OCI-M2 (cell line): Measurements from ENCODE around the gene ABCC10.
"Not testable (repeated sequence)": the region's sequence is repeated elsewhere in the genome, so short reads cannot be mapped to it uniquely, and the experiment has no call there.

ENCODE experiments used
- DNase-seq: peaks from one replicate; lab custom pipeline; 2025; ENCODE audit not compliant: unreplicated experiment; lab: John Stamatoyannopoulos, UW

Gene ABCC10

DNA sequence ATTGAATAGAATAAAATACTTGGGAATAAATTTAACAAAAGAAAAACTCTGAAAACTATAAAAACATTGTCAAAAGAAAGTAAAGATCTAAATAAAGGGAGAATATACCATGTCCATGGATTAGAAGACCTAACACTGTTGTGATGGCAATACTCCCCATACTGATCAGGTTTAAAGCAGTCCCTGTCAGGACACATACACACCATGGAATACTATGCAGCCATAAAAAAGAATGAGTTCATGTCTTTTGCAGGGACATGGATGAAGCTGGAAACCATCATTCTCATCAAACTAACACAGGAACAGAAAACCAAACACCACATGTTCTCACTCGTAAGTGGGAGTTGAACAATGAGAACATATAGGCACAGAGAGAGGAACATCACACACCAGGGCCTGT lies 16.6 kb upstream of the ABCC10 start:
- not testable (repeated sequence) for DNase-seq

DNA sequence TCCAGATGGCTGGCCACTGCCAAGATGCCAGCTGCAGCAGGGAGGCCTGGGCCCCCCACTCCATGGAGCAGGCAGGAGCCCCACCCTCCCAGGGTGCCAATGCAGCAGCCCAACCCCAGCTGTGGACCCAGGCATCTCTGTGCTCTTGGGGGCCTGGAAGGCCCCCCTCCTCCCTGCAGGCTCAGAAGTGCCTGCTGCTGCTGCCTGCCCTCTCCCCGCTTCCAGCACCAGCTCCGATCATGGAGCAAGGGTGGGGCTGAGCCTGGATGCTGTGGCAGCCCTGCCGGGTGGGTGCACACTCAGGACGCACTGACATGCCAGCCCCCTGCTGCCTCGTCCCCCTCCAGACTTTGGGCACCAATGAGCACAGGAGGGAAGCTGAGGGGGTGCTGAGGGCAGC lies 14.8 kb upstream of the ABCC10 start:
- DNase-seq, result no peak

DNA sequence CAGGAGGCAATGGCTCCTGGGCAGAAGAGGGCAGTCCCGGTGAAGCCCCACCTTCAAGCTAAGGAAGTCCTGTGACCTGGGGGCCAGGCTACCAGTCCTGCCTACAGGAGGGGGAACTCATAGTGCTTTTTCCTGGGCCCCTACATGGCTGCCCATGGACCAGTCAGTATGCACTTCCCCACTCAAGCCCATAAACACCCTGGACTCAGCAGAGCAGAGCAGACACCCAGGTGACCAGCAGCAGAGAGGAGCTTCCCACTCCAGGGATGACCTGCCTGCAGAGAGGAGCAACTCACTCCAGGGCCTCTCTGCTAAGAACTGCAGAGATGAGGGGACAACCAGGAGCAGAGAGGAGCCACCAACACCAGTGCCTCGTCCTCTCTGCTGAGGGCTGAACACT lies 14.3 kb upstream of the ABCC10 start:
- no peak for DNase-seq

DNA sequence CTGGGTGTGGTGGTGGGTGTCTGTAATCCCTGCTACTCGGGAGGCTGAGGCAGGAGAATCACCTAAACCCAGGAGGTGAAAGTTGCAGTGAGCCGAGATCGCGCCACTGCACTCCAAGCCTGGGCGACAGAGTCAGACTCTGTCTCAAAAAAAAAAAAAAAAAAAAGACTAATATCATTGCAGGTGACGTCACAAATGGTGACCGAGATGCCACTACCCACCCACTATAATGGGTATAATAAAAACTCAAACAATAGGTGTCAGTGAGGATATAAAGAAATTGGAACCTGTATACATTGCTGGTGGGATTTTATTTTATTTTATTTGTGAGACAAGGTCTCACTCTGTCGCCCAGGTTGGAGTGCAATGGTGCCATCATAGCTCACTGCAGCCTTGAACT lies 12.1 kb upstream of the ABCC10 start:
- not testable (repeated sequence) for DNase-seq

DNA sequence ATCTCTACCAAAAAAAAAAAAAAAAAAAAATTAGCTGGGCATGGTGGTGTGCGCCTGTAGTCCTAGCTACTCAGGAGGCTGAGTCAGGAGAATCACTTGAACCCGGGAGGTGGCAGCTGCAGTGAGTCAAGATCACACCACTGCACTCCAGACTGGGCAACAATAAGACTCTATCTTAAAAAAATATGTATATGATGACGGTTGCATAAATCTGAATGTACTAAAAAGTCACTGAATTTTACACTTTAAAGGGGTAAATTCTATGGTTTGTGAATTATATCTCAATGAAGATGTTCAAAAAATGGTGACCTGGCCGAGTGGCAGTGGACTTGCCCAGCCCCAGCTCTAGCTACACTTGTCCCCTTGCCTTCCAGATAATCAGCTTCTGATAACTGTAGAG lies 10.4 kb upstream of the ABCC10 start:
- DNase-seq, result no peak

DNA sequence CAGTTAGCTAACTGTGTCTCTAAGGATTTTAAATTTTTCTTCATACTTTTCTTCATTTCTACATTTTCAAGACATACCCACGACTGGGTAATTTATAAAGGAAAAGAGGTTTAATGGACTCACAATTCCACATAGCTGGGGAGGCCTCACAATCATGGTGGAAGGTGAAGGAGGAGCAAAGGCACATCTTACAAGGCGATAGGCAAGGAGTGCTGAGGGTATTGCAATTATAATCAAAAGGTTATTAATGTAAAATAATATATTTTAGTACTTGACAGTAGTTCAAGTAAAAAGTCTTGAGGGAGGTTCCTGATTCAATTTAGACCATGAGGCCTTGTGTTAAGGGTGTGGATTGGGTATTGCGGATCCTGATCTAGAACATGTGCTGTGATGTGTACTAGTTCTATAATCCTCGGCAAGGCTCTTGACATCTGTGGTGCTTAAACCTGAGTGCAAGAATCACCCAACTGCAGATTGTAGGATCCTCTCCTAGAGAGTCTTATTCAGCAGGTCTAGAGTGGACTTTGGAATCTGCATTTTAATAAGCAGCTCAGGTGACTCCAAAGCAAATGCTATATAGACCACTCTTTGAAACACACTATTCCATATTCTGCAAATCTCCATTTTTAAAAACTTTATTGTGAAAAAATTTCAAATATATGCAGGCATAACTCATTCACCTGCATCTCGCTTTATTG lies 7.2 kb upstream of the ABCC10 start:
- no peak for DNase-seq

DNA sequence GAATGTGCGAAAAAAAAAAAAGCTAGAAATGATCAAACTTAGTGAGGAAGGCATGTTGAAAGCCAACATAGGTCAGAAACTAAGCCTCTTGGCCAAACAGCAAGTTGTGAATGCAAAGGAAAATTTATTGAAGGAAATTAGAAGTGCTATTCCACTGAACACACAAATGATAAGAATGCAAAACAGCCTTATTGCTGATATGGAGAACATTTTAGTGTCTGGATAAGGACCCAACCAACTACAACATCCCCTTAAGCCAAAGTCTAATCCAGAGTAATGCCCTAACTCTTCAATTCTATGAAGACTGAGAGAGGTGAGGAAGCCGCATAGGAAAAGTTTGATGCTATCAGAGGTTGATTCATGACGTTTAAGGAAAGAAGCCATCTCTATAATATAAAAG lies 5.5 kb upstream of the ABCC10 start:
- no peak for DNase-seq

DNA sequence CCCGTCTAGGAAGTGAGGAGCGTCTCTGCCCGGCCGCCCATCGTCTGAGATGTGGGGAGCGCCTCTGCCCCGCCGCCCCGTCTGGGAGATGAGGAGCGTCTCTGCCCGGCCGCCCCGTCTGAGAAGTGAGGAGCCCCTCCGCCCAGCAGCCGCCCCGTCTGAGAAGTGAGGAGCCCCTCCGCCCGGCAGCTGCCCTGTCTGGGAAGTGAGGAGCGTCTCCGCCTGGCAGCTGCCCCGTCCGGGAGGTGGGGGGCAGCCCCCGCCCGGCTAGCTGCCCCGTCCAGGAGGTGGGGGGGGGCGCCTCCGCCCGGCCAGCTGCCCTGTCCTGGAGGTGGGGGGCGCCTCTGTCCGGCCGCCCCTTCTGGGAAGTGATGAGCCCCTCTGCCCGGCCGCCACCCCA lies 2.3 kb upstream of the ABCC10 start:
- not testable (repeated sequence) for DNase-seq

DNA sequence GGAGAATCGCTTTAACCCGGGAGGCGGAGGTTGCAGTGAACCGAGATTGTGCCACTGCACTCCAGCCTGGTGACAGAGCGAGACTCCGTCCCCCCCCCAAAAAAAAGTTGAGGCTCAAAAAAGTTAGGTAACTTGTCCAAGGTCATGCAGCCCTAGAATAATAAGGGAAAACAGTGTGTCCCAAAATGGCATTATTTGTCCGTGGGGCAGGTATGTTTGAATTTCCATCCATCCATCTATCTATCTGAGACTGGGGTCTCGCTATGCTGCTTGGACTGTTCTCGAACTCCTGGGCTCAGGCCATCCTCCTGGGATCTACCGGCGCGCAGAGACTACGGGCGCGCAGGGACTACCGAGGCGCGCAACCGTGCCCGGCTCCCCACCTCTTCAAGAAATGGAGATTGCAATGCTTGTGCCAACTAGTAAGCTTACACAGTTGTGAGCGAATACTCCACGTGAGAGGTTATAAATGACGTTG lies 374 bp upstream of the ABCC10 start:
- no peak for DNase-seq

DNA sequence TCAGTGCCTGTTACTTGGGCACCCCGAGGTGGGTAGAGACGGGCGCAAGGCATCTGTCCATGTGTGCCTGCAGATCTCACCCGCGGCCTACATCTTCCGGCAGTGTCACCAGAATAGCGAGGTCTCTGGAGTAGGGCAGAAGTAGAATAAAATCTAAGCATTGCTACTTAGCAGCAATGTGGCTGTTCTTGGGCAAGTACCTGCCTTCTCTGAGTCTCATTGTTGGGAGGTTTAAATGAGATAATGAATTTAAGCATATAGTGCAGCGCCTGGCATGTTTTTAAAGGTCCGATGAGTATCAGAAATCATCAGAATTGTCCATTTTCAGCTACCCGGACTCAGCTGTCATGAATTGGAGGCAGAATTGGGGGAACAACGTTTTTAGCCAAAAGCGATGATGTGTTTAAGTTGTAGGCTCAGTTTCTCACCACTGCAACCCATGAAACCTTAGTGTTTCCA lies 800 bp downstream of the ABCC10 start:
- no peak for DNase-seq

DNA sequence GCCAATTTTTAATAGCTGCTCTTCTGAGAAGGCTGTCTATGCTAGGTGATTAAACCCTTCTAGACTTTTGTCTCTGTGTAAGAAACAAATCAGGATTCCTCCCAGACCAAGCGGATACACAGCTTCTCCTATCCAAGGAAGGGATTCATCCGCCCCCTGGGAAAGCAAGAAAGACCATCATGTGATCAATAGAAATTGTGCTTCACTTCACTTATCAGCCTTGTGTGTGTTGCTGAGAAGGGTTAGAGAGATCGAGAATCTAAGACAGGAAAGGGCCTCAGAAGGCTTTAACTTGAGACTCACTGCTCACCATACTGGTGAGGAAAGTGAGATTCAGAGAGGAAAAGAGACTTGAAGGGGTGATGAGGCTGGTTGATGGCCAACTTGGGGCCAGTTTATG lies 1.5 kb downstream of the ABCC10 start:
- DNase-seq, result no peak

DNA sequence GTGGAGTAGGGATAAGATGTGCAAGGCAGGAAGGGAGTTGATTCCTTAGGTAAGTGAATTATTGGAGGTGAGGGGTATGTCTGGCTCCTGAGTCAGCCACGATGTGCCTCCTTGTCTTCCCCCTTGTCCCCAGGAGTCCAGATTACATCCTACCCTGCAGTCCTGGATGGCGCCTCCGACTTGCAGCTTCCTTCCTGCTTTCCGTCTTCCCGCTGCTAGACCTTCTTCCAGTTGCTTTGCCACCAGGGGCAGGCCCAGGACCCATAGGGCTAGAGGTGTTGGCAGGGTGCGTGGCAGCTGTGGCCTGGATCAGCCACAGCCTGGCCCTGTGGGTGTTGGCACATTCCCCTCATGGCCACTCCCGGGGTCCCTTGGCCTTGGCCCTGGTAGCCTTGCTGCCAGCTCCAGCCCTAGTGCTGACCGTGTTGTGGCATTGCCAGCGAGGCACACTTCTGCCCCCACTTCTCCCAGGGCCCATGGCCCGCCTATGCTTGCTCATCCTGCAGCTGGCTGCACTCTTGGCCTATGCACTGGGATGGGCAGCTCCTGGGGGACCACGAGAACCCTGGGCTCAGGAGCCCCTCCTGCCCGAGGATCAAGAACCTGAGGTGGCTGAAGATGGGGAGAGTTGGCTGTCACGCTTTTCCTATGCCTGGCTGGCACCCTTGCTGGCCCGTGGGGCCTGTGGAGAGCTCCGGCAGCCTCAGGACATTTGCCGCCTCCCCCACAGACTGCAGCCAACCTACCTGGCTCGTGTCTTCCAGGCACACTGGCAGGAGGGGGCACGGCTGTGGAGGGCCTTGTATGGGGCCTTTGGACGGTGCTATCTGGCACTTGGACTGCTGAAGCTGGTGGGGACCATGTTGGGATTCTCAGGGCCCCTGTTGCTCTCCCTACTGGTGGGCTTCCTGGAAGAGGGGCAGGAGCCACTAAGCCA lies 4.9 kb downstream of the ABCC10 start:
- DNase-seq, result no peak

DNA sequence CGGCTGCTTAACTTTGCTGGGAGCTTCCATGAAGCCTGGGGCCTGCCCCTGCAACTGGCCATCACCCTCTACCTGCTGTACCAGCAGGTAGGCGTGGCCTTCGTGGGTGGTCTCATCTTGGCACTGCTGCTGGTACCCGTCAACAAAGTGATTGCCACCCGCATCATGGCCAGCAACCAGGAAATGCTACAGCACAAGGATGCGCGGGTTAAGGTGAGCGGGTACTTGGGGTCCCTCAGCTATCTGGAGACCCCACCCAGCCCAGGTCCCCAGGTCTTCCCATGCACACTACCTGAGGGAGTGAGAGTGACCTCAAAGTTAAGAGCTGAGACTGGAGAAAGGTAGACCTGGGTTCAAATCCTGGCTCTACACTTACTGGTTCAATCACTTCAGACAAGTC lies 5.8 kb downstream of the ABCC10 start:
- no peak for DNase-seq

DNA sequence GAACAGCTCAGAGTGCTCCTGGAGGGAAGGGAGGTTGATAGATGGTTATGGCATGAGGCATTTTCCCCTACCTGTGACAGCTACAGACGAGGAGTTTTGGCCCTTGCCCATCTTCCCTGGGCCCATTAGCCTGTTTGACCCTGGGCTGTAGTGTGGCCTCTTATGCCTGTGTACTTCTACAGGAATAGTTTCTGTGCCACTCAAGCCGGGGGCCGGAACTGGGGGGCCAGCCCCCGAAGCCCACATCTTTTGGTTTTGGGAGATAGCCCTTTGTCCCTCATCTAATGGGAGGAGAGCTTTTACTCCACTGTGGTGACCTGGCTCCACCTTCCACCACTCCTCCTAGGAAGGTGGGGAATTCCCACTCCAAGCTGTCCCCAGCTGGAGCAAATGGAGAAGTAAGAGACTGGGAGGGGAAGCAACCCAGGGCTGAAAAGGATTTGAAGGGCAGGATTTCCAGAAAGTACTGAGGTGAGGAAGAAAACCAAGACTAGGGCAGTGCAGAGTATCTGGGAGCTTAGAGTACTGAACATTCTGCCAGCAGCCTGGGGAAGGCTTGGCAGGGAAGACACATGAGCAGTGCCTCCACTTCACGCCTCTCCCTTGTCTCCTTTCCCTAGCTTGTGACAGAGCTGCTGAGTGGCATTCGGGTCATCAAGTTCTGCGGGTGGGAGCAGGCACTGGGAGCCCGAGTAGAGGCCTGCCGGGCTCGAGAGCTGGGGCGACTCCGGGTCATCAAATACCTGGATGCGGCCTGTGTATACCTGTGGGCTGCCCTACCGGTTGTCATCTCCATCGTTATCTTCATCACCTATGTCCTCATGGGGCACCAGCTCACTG lies 6.9 kb downstream of the ABCC10 start:
- DNase-seq, result no peak

DNA sequence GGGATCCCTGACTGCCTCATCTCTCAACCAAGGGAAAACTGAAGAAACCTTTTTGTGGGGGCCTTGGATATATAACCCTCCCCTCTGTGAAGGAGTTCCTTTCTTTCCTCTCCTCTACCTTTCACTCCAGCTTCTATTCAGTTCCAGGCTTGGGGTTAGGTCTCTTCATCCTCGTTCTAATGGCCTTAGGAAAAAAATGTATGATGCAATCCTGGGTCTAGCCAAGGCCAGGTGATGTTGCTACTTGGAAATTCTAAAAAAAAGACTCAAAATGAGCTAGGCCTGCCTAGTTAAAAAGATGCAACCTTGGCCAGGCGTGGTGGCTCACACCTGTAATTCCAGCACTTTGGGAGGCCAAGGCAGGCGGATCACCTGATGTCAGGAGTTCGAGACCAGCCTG lies 7.6 kb downstream of the ABCC10 start:
- DNase-seq, result no peak

DNA sequence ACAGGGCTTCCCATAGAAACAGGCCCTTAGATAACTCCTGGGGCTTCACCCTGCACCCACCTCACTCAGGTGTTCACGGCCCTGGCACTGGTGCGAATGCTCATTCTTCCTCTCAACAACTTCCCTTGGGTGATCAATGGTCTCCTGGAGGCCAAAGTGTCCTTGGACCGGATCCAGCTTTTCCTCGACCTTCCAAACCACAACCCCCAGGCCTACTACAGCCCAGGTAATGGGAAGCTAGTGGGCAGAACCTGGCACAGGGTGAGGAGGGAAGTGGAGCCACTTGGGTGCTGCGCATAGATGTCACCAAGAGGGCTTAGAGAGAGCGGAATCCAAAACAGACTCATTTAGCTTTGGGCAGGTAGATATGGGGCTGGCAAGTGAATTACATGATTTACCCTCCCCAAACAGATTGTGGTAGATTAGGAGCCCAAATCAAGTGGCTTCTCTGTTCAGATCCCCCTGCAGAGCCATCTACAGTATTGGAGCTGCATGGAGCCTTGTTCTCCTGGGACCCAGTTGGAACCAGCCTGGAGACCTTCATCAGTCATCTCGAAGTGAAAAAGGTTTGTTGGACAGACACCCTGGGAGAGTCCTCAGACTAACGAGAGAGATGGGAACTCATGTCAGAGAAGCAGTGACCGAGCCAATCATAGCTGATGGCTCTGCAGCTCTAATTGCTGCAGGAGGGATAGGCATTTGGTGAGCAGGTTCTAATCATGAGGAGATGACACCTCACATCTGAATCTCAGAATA lies 8.5 kb downstream of the ABCC10 start:
- DNase-seq, result no peak

DNA sequence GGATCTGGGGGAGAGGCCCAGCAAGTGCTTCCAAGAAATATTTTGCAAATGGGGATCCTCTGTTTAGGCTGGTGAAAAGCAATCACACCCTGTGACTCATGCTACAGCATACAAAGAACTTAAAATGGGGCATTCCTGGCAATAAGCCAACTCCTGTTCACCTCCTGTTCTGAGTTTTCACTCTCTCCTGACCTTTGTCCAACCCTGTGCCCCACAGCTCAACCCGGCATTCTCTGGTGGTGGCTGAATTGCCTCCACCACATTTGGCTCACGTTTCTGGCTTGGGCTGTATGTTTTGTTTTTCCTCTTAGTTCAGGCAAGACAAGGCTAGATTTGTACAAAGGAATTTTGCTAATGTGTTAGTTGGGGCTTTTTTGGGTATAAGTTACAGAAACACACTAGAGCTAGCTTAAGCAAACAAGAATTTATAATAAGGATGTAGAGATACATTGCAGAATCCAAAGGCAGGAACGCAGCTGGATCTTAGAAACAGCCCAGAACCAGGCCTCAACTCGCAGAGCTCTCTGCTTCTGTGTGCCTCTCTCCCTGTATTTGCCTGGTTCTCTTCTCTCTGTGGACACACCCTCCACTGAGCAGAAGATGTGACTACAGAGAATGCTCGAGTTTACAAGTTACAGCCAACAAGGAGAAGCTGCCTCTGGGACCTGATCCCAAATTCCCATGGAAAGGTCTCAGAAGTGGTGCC lies 9.4 kb downstream of the ABCC10 start:
- DNase-seq, result no peak

DNA sequence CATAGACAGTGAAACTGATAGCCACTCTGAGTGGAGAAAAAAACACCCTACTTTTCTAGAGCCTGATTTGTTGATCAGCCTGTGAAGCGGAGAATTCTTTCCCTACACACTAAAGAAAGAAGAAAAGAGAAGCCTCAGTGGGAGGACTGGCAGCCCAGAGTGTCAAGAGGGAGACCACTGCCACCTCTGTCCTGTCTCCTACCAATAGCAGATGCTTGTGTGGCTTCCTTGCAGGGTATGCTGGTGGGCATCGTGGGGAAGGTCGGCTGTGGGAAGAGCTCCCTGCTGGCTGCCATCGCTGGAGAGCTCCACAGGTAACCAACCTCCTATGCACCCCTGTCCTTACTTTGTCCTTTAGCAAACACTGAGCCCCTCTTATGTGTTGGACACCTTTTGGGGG lies 10.4 kb downstream of the ABCC10 start:
- no peak for DNase-seq

DNA sequence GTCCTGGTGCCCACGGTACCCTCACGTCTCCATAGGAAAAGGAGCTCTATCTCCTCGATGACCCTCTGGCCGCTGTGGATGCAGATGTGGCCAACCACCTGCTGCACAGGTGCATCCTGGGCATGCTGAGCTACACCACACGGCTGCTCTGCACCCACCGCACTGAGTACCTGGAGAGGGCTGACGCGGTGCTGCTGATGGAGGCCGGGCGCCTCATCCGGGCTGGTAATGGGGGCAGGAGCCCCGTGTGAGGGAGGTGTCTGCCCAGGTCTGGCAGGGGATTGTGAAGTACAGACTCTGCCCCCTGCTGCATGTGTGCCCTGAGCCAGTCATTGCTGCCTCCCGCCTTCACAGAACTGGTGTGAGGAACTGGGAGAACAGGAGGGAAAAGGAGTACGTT lies 15.6 kb downstream of the ABCC10 start:
- DNase-seq, result no peak

DNA sequence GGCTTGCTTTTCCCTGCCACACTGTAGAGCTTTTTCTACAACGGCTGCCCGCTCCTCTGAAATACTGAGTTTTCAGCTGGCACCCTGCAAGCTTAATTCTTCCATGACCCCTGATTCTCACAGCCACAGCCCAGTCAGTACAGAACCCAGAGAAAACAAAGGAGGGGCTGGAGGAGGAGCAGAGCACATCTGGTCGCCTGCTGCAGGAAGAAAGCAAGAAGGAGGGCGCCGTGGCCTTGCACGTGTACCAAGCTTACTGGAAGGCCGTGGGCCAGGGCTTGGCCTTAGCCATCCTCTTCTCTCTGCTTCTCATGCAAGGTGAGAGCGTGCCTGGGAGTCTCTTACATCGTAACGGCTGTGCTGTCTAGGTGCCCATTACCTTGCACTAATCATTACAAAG lies 16.7 kb downstream of the ABCC10 start:
- DNase-seq, result no peak
